Measurements from ENCODE around the gene RAPGEF2.
"Not testable (repeated sequence)": the region's sequence is repeated elsewhere in the genome, so short reads cannot be mapped to it uniquely, and the experiment has no call there.

RAPGEF2 gene

DNA sequence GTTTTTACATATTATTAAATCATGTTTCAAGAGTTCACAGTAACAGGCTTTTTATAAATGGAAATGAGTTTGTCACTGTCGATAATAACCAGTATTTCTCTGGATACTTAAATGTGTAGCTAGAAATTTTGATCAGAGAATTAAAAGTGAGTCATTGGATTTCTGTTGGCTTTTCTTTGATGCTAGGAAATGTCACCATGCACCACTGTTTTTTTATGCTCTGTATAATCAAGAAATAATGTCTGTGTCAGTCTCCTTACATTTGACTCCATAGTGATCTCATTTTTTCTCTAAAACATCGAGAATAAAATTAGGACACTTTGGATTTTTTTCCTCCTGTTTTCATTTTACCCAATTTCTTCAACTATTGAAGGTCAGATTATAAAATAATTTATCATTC, 234.2 kb downstream of the RAPGEF2 start:
- DNase-seq = no peak

DNA sequence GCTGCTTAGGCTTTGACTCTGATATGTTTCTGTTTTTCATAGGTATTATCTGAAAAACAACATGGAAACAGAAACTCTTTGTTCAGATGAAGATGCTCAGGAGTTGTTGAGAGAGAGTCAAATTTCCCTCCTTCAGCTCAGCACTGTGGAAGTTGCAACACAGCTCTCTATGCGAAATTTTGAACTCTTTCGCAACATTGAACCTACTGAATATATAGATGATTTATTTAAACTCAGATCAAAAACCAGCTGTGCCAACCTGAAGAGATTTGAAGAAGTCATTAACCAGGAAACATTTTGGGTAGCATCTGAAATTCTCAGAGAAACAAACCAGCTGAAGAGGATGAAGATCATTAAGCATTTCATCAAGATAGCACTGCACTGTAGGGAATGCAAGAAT, 238.6 kb downstream of the RAPGEF2 start:
- no peak for DNase-seq

DNA sequence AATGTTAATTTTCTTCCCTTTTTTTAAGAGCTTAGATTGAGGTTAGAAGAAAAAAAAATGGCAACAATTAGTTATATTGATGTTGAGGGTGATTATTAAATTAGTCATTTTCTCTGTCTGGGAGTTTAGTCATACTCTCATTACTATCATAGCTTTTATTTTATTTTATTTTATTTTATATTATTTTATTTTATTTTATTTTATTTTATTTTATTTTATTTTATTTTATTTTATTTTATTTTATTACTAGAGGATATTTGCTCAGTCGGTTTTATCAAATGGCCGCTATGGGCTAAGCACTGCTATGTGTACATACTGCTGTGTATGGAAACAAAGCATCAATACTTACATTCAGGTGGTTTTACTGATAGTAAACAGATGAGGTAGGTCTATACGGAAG, 239.5 kb downstream of the RAPGEF2 start:
- DNase-seq = no peak

GRCh38 chr4:159343116-159343515, 240.2 kb downstream of the RAPGEF2 start:
- DNase-seq = no peak

GRCh38 chr4:159344877-159345276, 242.0 kb downstream of the RAPGEF2 start:
- DNase-seq = no peak

DNA sequence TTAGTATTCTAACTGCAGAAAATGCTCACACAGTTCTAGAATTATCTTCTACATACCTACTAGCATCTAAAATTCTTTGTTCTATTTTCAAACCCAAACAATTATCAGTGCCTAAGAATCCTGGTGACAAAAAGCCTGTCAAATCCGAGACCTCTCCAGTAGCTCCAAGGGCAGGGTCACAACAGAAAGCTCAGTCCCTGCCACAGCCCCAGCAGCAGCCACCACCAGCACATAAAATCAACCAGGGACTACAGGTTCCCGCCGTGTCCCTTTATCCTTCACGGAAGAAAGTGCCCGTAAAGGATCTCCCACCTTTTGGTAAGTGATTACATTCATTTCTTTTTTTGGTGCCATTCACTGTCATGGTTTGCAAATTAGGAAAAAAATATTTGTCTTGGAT, 243.8 kb downstream of the RAPGEF2 start:
- DNase-seq = no peak

GRCh38 chr4:159347813-159348212, 244.9 kb downstream of the RAPGEF2 start:
- DNase-seq = no peak

- no peak for DNase-seq
These were observed 246.5 kb downstream of the RAPGEF2 start for GRCh38 chr4:159349332-159349731.

DNA sequence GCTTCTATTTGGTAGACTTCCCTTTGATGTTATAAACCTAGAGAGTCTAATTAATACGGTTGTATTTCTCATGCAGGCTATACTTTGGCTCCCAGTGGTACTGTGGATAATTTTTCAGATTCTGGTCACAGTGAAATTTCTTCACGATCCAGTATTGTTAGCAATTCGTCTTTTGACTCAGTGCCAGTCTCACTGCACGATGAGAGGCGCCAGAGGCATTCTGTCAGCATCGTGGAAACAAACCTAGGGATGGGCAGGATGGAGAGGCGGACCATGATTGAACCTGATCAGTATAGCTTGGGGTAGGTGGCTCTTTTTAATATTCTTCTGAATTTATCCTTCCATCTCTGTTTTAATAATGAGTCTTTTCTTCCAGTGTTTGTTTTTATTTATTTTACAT, 249.7 kb downstream of the RAPGEF2 start:
- DNase-seq = no peak

DNA sequence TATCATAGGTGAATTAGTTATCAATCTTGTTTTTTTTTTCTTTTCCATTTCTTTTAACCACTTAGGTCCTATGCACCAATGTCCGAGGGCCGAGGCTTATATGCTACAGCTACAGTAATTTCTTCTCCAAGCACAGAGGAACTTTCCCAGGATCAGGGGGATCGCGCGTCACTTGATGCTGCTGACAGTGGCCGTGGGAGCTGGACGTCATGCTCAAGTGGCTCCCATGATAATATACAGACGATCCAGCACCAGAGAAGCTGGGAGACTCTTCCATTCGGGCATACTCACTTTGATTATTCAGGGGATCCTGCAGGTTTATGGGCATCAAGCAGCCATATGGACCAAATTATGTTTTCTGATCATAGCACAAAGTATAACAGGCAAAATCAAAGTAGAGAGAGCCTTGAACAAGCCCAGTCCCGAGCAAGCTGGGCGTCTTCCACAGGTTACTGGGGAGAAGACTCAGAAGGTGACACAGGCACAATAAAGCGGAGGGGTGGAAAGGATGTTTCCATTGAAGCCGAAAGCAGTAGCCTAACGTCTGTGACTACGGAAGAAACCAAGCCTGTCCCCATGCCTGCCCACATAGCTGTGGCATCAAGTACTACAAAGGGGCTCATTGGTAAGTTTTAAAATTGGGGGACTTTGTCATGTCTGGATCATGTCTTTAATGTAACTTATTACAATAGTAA, 250.7 kb downstream of the RAPGEF2 start:
- no peak for DNase-seq

GRCh38 chr4:159355466-159355865, 252.6 kb downstream of the RAPGEF2 start:
- DNase-seq = no peak

- no peak for DNase-seq
These were observed 254.5 kb downstream of the RAPGEF2 start for GRCh38 chr4:159357350-159357749.

DNA sequence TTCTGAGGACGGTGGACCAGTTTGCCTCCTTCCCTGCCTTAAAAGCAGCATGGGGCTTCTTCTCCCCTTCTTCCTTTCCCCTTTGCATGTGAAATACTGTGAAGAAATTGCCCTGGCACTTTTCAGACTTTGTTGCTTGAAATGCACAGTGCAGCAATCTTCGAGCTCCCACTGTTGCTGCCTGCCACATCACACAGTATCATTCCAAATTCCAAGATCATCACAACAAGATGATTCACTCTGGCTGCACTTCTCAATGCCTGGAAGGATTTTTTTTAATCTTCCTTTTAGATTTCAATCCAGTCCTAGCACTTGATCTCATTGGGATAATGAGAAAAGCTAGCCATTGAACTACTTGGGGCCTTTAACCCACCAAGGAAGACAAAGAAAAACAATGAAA, 255.3 kb downstream of the RAPGEF2 start:
- no peak for DNase-seq

DNA sequence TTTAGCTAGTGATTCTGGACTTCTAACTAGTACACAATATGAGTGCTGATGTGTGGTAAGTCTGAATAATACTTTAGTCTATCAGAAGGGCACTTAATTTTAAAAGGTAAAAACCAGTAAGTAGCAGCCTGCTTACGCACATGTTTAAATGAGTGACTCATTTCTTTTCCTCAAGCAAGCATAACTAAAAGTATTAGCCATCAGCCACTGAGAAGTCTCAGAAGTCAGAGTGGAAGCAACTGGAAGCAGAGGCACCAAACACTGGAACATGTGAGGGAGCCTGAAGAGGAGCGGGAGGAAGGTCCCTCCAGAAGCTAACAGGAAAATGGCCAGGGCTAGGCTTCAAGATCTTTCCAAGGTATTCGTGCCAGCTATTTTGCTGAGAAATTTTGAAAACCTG, 257.7 kb downstream of the RAPGEF2 start:
- DNase-seq = no peak

- DNase-seq = no peak
These were observed 260.5 kb downstream of the RAPGEF2 start for GRCh38 chr4:159363361-159363760.

GRCh38 chr4:159366966-159367780, 264.3 kb downstream of the RAPGEF2 start:
- no peak for DNase-seq

- DNase-seq = no peak
These were observed 264.9 kb downstream of the RAPGEF2 start for GRCh38 chr4:159367781-159368080.

DNA sequence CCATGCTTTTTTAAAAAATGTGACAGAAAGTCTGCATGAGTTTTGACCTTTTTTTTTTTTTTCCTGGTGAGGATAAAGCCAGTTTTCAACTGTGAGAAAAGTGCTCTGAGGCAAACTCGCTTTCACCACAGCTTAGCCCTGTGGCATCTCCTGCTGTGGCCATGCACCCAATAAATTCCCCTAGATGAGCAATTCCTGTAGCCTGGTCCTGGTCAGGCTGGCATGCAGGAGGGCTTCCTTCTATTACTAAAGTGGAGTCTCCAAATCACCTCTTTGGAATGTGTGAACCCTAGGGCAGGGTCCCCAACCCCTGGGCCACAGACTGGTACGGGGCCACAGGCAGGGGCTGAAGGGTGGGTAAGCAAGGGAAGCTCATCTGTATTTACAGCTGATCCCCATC, 265.4 kb downstream of the RAPGEF2 start:
- no peak for DNase-seq

DNA sequence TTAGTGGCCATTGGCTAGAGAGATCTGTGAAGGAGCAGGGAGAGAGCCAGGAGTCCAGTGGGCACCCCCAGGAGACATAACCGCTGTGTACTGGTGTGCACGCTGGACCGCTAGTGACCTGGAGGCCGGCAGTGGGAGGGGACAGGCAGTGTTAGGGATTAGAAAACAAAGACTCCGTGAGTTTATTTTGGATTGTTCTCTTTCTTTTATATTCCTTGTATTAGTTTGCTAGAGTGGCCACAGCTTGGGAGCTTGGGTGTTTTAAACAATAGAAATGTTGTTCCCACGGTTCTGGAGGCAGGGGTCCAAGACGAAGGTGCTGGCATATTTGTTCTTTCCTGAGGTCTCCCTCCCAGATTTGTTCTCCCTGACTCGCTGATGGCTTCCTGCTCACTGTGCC, 266.4 kb downstream of the RAPGEF2 start:
- DNase-seq = no peak

GRCh38 chr4:159370286-159370685, 267.4 kb downstream of the RAPGEF2 start:
- DNase-seq = no peak

- no peak for DNase-seq
These were observed 272.1 kb downstream of the RAPGEF2 start for GRCh38 chr4:159374749-159375530.

DNA sequence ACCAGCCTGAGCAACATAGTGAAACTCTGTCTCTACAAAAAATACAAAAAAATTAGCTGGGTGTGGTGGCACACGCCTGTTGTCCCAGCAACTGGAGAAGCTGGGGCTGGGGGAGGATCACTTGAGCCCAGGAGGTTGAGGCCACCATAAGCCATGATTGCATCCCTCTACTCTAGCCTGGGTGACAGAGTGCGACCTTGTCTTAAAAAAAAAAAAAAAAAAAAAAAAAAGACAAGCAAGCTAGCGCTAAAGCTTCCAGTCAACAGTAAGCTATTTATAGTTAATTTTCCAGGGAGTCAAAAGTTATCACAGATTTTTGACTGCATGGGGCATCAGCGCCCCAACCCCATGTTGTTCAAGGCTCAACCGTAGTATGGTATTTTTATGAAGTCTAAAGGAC, 273.4 kb downstream of the RAPGEF2 start:
- no peak for DNase-seq

- no peak for DNase-seq
These were observed 275.3 kb downstream of the RAPGEF2 start for GRCh38 chr4:159378056-159378616.

DNA sequence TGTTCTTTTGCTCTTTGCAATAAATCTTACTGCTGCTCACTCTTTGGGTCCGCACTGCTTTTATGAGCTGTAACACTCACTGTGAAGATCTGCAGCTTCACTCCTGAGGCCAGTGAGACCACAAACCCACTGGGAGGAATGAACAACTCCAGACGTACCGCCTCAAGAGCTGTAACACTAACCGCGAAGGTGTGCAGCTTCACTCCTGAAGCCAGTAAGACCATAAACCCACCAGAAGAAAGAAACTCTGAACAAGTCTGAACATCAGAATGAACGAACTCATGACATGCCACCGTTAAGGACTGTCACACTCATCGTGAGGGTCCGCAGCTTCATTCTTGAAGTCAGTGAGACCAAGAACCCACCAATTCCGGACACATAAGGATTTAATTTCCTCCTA, 276.2 kb downstream of the RAPGEF2 start:
- not testable (repeated sequence) for DNase-seq

Data from NCI-H2171 (cell line).